ENCODE measurements around the gene SLC52A1.
"Not testable (repeated sequence)": the region's sequence is repeated elsewhere in the genome, so short reads cannot be mapped to it uniquely, and the experiment has no call there.

GRCh38 chr17:5077275-5077674 is 42.0 kb upstream of the SLC52A1 start:
- not testable (repeated sequence) for TF ChIP-seq POLR2A, CTCF (IDR thresholded peaks at IDR 0.05)
